ENCODE data around the gene MUC15. TPM values are rescaled to one million over a fixed set of nuclear protein-coding genes. Genes with fewer than 3 reads are reported as not detected.

Gene MUC15
- total RNA-seq, 1 experiment from 2014 or later: 0.70 TPM

DNA sequence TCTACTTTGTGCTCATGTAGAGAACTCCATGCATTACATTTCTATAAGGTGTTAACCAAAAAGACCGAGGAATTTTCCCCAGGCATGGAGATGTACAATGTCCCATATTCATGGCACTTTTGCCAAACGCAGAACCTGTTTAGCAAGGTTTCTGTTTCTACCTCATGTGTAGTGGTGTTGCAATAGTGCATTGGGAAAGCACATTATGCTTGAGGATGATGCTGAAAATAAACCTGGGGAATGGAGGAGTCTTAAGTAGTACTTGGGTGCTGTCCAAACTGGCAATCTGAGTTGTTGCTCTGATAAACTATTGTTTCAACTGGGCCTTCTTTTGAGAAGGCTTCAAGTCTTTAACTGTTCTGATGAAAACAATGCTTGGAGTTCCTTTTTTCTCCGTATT is 11.5 kb upstream of the MUC15 start:
- ChIA-PET CTCF (no interaction called here), POLR2A (ENCODE audit: unreplicated experiment) (no interaction called here)
- no peak overlapping the region for H3K4me3 ChIP-seq
- H3K36me3 ChIP-seq (ENCODE audit: low read depth): no peaks in the 10 kb centered on the region
- intact Hi-C loops (cut with micrococcal nuclease; ENCODE audit: unreplicated experiment): loop anchor here (5.0 kb wide), 1 partner anchor 39 kb away; no protein-coding TSS in a partner anchor
- peaks cover 30% of the 10 kb centered on the region for H3F3A ChIP-seq (ENCODE audit: insufficient read depth, low read depth)
- no peak overlapping the region for H3K27ac ChIP-seq
- H3K27me3 ChIP-seq (ENCODE audit: insufficient read depth, low read depth): no peaks in the 10 kb centered on the region
- TF ChIP-seq EZH2 (IDR thresholded peaks at IDR 0.05; ENCODE audit: low read depth): no peak
- TF ChIP-seq, protein P1, sequence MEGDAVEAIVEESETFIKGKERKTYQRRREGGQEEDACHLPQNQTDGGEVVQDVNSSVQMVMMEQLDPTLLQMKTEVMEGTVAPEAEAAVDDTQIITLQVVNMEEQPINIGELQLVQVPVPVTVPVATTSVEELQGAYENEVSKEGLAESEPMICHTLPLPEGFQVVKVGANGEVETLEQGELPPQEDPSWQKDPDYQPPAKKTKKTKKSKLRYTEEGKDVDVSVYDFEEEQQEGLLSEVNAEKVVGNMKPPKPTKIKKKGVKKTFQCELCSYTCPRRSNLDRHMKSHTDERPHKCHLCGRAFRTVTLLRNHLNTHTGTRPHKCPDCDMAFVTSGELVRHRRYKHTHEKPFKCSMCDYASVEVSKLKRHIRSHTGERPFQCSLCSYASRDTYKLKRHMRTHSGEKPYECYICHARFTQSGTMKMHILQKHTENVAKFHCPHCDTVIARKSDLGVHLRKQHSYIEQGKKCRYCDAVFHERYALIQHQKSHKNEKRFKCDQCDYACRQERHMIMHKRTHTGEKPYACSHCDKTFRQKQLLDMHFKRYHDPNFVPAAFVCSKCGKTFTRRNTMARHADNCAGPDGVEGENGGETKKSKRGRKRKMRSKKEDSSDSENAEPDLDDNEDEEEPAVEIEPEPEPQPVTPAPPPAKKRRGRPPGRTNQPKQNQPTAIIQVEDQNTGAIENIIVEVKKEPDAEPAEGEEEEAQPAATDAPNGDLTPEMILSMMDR (conservative IDR thresholded peaks at IDR 0.05): no peak
- peaks cover 54% of the 10 kb centered on the region for H3K4me1 ChIP-seq (replicated peaks; ENCODE audit: insufficient read depth)
- peak; percentile 38 to 82 for DNase-seq
- H3K9me2 ChIP-seq (ENCODE audit: insufficient read depth): no peaks in the 10 kb centered on the region
- no peaks in the 10 kb centered on the region for H4K20me1 ChIP-seq (ENCODE audit: insufficient read depth)
- H3K79me2 ChIP-seq (ENCODE audit: low read depth): no peaks in the 10 kb centered on the region
- BruUV-seq (replicated peaks): no TSS peak
- H3K9me3 ChIP-seq (ENCODE audit: insufficient read depth, low read depth): no peaks in the 10 kb centered on the region
- no peak overlapping the region for H2AFZ ChIP-seq
- H3K4me2 ChIP-seq: peak overlapping the region; percentile 43; the same call in 1 of the 2 replicates

DNA sequence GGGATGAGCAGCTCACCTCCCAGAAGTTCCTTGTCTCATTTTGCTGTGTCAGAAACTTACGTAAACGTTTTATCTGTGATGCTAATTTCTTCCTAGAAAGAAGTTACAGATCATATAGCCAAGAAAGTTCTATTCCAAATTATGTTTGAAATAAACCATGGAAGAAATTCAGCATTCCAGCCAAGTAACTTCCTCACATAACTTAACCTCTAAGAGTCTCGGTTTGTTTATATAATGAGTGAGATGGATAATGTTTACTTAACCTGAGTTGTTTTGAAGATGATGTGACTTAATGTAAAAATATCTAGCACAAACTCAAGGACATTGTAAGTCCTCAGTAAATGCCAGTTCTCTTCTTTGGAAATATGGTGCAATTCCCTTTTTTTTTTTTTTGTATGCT is 8.9 kb upstream of the MUC15 start:
- intact Hi-C loops (cut with micrococcal nuclease; ENCODE audit: unreplicated experiment): loop anchor here (5.0 kb wide), 1 partner anchor 41 kb away; no protein-coding TSS in a partner anchor
- H3K9me3 ChIP-seq (ENCODE audit: insufficient read depth, low read depth): no peaks in the 10 kb centered on the region
- no peaks in the 10 kb centered on the region for H4K20me1 ChIP-seq (ENCODE audit: insufficient read depth)
- no peak overlapping the region for H2AFZ ChIP-seq
- DNase-seq: peak in 1 of 2 experiments; percentile 78
- no peaks in the 10 kb centered on the region for H3K36me3 ChIP-seq (ENCODE audit: low read depth)
- H3K27me3 ChIP-seq (ENCODE audit: insufficient read depth, low read depth): no peaks in the 10 kb centered on the region
- H3K4me2 ChIP-seq: peak overlapping the region; percentile 13; the same call in 1 of the 2 replicates
- peaks cover 54% of the 10 kb centered on the region for H3K4me1 ChIP-seq (replicated peaks; ENCODE audit: insufficient read depth)
- CTCF ChIA-PET: no interaction called here
- H3F3A ChIP-seq (ENCODE audit: insufficient read depth, low read depth): peaks cover 30% of the 10 kb centered on the region
- no peaks in the 10 kb centered on the region for H3K79me2 ChIP-seq (ENCODE audit: low read depth)
- no TSS peak for BruUV-seq (replicated peaks)
- TF ChIP-seq, protein P1 (conservative IDR thresholded peaks at IDR 0.05): no peak
- no peaks in the 10 kb centered on the region for H3K9me2 ChIP-seq (ENCODE audit: insufficient read depth)
- no peak overlapping the region for H3K4me3 ChIP-seq
- POLR2A ChIA-PET (ENCODE audit: unreplicated experiment): no interaction called here
- no peak overlapping the region; the same call in 1 of the 2 replicates for H3K27ac ChIP-seq

DNA sequence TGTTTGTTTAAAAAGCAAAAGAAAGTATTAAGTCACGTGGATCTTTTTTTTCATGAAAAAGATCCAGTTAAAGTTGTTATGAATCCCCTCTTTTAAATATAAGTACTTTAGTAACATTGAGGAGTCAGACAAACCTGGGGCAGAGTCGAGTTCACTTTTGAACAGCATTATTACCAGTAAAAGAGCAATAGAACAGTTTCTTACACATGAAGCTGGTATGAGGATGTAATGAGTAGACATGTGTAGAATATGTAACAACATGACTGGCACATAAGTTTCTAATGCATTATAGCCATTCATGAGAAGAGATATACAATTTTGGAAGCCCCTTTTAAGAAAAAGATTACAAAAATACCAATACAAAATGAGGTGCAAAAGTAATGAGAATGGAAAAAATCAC is 7.6 kb upstream of the MUC15 start:
- ChIA-PET CTCF (no interaction called here), POLR2A (ENCODE audit: unreplicated experiment) (interaction anchor here (0.6 kb wide), 1 partner anchor 869 kb away, joined by 12 read pairs; no protein-coding TSS in a partner anchor)
- no peak for DNase-seq
- BruUV-seq (replicated peaks): no TSS peak
- TF ChIP-seq, protein P1 (conservative IDR thresholded peaks at IDR 0.05): no peak
- TF ChIP-seq EZH2 (IDR thresholded peaks at IDR 0.05; ENCODE audit: low read depth): no peak
- Histone ChIP-seq H3F3A (ENCODE audit: insufficient read depth, low read depth) (peaks cover 26% of the 10 kb centered on the region), H3K4me1 (replicated peaks; ENCODE audit: insufficient read depth) (peaks cover 44% of the 10 kb centered on the region), H3K9me3 (ENCODE audit: insufficient read depth, low read depth) (no peaks in the 10 kb centered on the region), H3K36me3 (ENCODE audit: low read depth) (no peaks in the 10 kb centered on the region), H3K4me3 (no peak overlapping the region), H3K27me3 (ENCODE audit: insufficient read depth, low read depth) (no peaks in the 10 kb centered on the region), H3K79me2 (ENCODE audit: low read depth) (no peaks in the 10 kb centered on the region), H3K9me2 (ENCODE audit: insufficient read depth) (no peaks in the 10 kb centered on the region), H2AFZ (no peak overlapping the region), H3K4me2 (no peak overlapping the region; the same call in 1 of the 2 replicates), H4K20me1 (ENCODE audit: insufficient read depth) (no peaks in the 10 kb centered on the region), H3K27ac (no peak overlapping the region)
- intact Hi-C loops (cut with micrococcal nuclease; ENCODE audit: unreplicated experiment): loop anchor here (5.0 kb wide), 1 partner anchor 43 kb away; no protein-coding TSS in a partner anchor

Data from PC-9 (cell line).